ENCODE results near the gene CD58.
"Not testable (repeated sequence)": the region's sequence is repeated elsewhere in the genome, so short reads cannot be mapped to it uniquely, and the experiment has no call there.

The CD58 gene

GRCh38 chr1:116570358-116571214 lies at the start of gene CD58:
Gene CD58, minus strand, starts transcription at chr1:116571026. Its CDS starts 54 bp downstream, at chr1:116570972.
- peak within 1 kb of the TSS; percentile 73 for H3K4me3 ChIP-seq (ENCODE audit: low read length)
- no peak for TF ChIP-seq ZNF274 (IDR thresholded peaks at IDR 0.05; ENCODE audit: low read depth, low read length)

GRCh38 chr1:116620392-116620791 lies 49.6 kb upstream of the CD58 start:
- not testable (repeated sequence) for H3K4me3 ChIP-seq (ENCODE audit: low read length)

- H3K4me3 ChIP-seq (ENCODE audit: low read length) = not testable (repeated sequence)
Observed at GRCh38 chr1:116619106-116619505, 48.3 kb upstream of the CD58 start.

- not testable (repeated sequence) for H3K4me3 ChIP-seq (ENCODE audit: low read length)
Observed at GRCh38 chr1:116617808-116618207, 47.0 kb upstream of the CD58 start.

GRCh38 chr1:116613825-116614224 lies 43.0 kb upstream of the CD58 start:
- not testable (repeated sequence) for H3K4me3 ChIP-seq (ENCODE audit: low read length)

- not testable (repeated sequence) for H3K4me3 ChIP-seq (ENCODE audit: low read length)
Observed at GRCh38 chr1:116609801-116610371, 39.1 kb upstream of the CD58 start.

- not testable (repeated sequence) for H3K4me3 ChIP-seq (ENCODE audit: low read length)
Observed at GRCh38 chr1:116608841-116609240, 38.0 kb upstream of the CD58 start.

- not testable (repeated sequence) for H3K4me3 ChIP-seq (ENCODE audit: low read length)
Observed at GRCh38 chr1:116608151-116608550, 37.3 kb upstream of the CD58 start.

- H3K4me3 ChIP-seq (ENCODE audit: low read length) = not testable (repeated sequence)
Observed at GRCh38 chr1:116607463-116607862, 36.6 kb upstream of the CD58 start.

GRCh38 chr1:116606067-116606466 lies 35.2 kb upstream of the CD58 start:
- H3K4me3 ChIP-seq (ENCODE audit: low read length) = not testable (repeated sequence)

- no peak for TF ChIP-seq ZNF274 (IDR thresholded peaks at IDR 0.05; ENCODE audit: low read depth, low read length)
- H3K4me3 ChIP-seq (ENCODE audit: low read length) = no peak overlapping the region
Observed at GRCh38 chr1:116605315-116605714, 34.5 kb upstream of the CD58 start.

GRCh38 chr1:116604408-116604807 lies 33.6 kb upstream of the CD58 start:
- H3K4me3 ChIP-seq (ENCODE audit: low read length) = not testable (repeated sequence)

- H3K4me3 ChIP-seq (ENCODE audit: low read length) = not testable (repeated sequence)
Observed at GRCh38 chr1:116603646-116604045, 32.8 kb upstream of the CD58 start.

- not testable (repeated sequence) for H3K4me3 ChIP-seq (ENCODE audit: low read length)
Observed at GRCh38 chr1:116599369-116599768, 28.5 kb upstream of the CD58 start.

GRCh38 chr1:116598420-116599036 lies 27.7 kb upstream of the CD58 start:
- not testable (repeated sequence) for H3K4me3 ChIP-seq (ENCODE audit: low read length)

- not testable (repeated sequence) for H3K4me3 ChIP-seq (ENCODE audit: low read length)
Observed at GRCh38 chr1:116597388-116597787, 26.6 kb upstream of the CD58 start.

GRCh38 chr1:116596742-116597307 lies 26.0 kb upstream of the CD58 start:
- not testable (repeated sequence) for H3K4me3 ChIP-seq (ENCODE audit: low read length)

- H3K4me3 ChIP-seq (ENCODE audit: low read length) = not testable (repeated sequence)
Observed at GRCh38 chr1:116595946-116596741, 25.3 kb upstream of the CD58 start.

GRCh38 chr1:116595065-116595840 lies 24.4 kb upstream of the CD58 start:
- H3K4me3 ChIP-seq (ENCODE audit: low read length) = not testable (repeated sequence)

GRCh38 chr1:116593977-116594376 lies 23.2 kb upstream of the CD58 start:
- H3K4me3 ChIP-seq (ENCODE audit: low read length) = not testable (repeated sequence)
